ENCODE results near the gene SLC7A6.

DNA sequence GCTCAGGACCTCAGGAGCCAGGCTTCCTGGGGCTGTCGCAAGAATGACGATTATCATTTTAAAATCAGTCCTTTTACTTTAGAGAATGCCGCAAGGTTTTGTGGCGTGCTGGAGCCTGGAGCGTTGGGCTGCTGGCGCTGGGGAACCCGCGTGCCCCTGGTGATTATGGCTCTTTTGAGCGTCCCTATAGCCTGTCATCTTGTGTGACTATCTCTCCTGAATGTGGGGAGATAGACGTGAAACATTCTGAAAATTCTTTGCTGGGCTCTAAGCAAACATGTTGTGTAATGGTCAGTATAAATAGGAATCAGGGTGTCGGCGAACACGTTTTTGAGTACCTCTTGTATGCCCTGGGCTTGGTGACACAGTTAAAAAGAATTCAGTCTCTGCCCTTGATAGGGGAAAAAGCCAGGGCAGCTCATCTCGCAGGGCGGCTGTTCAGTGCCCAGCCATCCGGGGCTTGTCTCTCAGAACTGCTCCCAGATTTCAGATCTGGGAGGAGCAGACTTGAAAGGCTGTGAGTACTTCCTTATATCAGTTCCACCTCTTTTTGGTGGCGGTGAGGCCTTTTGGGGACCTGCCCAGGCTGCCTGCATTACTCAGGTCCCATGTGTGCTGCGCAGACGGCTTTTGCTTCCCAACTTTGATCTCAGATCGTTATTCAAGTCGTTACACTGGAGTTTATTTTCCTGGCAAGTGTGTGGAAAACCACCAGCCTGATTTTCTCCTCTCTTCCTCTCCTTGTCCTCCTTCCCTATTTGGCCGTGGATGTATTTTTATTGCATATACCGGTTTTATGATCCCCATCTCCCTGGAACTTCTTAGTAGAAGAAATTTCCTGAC, 973 bp downstream of the SLC7A6 start:
- TF ChIP-seq, protein P1, sequence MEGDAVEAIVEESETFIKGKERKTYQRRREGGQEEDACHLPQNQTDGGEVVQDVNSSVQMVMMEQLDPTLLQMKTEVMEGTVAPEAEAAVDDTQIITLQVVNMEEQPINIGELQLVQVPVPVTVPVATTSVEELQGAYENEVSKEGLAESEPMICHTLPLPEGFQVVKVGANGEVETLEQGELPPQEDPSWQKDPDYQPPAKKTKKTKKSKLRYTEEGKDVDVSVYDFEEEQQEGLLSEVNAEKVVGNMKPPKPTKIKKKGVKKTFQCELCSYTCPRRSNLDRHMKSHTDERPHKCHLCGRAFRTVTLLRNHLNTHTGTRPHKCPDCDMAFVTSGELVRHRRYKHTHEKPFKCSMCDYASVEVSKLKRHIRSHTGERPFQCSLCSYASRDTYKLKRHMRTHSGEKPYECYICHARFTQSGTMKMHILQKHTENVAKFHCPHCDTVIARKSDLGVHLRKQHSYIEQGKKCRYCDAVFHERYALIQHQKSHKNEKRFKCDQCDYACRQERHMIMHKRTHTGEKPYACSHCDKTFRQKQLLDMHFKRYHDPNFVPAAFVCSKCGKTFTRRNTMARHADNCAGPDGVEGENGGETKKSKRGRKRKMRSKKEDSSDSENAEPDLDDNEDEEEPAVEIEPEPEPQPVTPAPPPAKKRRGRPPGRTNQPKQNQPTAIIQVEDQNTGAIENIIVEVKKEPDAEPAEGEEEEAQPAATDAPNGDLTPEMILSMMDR (IDR thresholded peaks at IDR 0.05; ENCODE audit: poor library complexity): no peak
- no peak for TF ChIP-seq EZH2 (IDR thresholded peaks at IDR 0.05; ENCODE audit: borderline replicate concordance)
- no peak for TF ChIP-seq EZH2phosphoT487 (IDR thresholded peaks at IDR 0.05; ENCODE audit: low read depth, severe bottlenecking, unreplicated experiment)
